ENCODE results near the gene PLXNC1.

The PLXNC1 gene

GRCh38 chr12:94266796-94267536 is 118.6 kb downstream of the PLXNC1 start:
- DNase-seq (ENCODE audit: low spot score), result no peak

GRCh38 chr12:94267537-94267872 is 119.1 kb downstream of the PLXNC1 start:
- DNase-seq (ENCODE audit: low spot score), result no peak

DNA sequence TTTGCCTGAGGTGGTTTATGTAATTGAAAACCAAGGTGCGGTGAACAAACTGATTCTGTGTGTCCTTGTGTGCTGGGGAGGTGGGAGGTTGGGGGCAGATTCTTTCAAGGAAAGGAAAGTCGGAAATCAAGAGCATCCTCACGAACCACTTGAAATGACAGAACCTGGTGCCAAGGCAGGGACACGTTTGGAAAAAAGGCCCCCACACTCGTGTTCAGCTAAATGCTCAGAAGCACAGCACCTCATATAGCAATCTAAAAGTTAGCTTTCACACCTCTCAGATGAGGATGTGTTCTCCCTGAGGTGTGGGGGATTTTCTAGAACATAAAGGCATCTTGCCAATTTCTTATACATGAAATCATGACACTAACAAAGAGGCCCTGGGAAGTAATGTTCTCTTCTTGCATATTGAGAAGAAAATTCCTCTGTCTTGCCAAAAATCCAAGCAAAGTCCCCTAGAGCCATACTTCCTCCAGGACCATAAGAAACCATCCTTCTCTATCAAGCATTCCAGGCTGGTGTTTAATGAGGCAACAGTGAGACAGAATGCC is 119.6 kb downstream of the PLXNC1 start:
- no peak for DNase-seq (ENCODE audit: low spot score)

GRCh38 chr12:94269316-94269999 is 121.1 kb downstream of the PLXNC1 start:
- DNase-seq (ENCODE audit: low spot score), result no peak

- no peak for DNase-seq (ENCODE audit: low spot score)
These were observed 123.0 kb downstream of the PLXNC1 start for GRCh38 chr12:94271351-94271750.

DNA sequence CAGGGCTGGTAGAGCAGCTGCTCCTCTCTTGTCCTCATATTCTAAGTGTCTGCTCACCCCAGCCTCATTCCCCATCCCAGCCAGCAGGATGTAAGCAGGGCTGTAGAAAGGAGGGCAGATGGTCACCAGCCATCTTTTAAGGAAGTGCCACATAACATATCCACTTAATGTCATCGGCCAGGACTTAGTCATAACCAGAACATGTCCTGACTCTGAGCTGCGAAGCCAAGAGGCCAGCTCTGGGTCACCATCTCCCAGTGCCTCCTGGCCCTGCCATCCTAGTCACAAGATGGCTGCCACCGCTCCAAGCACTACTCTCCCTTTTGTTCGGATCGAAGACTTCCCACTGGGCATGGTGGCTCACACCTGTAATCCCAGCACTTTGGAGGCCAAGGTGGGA is 123.9 kb downstream of the PLXNC1 start:
- no peak for DNase-seq (ENCODE audit: low spot score)

DNA sequence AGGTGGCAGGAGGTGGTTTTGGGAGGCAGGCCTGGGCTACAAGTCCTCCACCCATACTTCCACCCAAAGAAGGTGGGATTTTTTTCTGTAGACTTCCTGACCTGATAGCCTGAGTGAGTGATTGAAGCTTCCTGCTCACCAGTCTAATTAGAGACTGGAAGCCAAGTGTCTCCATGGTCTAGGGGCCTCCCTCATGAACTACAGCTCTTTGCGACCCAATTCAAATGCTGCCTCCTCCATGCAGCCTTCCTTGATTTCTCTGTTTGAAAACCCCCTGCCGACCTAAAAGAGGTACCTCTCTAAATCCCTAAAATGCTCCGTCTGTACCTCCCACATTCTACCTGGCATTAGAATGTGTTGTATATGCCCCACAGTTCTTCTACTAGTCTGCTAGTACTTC is 124.9 kb downstream of the PLXNC1 start:
- no peak for DNase-seq (ENCODE audit: low spot score)

- no peak for DNase-seq (ENCODE audit: low spot score)
These were observed 128.3 kb downstream of the PLXNC1 start for GRCh38 chr12:94276725-94277124.

- DNase-seq (ENCODE audit: low spot score), result no peak
These were observed 129.1 kb downstream of the PLXNC1 start for GRCh38 chr12:94277426-94278000.

DNA sequence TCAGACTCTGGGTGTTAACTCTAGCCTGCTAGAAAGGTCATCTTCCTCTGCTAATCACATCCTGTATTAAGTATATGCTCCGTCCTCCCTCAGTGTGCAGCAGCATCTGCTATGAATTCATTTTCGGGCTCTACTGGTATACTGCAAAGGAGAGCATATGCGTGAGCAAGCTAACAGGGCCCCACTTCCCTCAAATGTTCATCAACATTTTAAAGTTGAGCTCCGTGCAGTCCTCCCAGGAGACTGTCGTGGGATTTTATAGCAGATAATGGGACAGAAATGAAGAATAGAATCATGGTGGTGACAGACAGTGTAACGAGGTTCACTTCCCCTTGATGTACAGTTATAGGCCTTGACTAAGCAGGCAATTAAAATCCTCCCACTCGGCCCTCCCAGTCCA is 131.7 kb downstream of the PLXNC1 start:
- no peak for DNase-seq (ENCODE audit: low spot score)

DNA sequence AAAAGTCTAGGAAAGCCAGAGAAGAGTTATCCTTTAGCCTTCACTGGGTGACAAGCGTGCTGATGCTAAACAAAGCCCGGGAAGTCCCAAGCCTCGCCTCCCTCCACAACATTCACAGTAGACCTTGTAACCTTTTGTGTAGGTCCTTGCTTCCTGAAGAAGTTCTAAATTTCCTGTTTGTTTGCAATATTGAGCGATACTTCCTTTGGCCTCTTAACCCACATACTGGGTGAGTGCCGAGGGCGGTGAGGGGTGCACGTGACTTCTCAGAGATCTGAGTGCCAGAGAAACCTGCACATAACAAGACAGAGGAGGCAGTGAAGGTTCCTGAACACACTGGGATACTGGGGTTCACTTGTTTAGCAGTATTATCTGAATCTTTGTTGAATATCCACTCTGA is 134.3 kb downstream of the PLXNC1 start:
- DNase-seq (ENCODE audit: low spot score), result peak; percentile 49

DNA sequence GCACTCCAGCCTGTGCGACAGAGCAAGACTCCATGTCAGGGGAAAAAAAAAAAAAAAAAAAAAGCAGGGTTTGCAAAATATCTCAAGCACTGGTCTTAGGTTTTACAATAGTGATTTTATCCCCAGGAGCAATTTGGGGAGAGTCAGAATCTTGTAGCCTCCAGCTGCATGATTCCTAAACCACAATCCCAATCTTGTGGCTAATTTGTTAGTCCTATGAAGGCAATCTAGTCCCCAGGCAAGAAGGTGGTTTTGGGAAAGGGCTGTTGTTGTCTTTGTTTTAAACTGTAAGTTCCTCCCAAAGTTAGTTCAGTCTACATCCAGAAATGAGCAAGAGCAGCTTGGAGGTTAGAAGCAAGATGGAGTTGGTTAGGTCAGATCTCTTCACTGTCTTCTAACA is 135.7 kb downstream of the PLXNC1 start:
- no peak for DNase-seq (ENCODE audit: low spot score)

- no peak for DNase-seq (ENCODE audit: low spot score)
These were observed 136.5 kb downstream of the PLXNC1 start for GRCh38 chr12:94284859-94285258.

DNA sequence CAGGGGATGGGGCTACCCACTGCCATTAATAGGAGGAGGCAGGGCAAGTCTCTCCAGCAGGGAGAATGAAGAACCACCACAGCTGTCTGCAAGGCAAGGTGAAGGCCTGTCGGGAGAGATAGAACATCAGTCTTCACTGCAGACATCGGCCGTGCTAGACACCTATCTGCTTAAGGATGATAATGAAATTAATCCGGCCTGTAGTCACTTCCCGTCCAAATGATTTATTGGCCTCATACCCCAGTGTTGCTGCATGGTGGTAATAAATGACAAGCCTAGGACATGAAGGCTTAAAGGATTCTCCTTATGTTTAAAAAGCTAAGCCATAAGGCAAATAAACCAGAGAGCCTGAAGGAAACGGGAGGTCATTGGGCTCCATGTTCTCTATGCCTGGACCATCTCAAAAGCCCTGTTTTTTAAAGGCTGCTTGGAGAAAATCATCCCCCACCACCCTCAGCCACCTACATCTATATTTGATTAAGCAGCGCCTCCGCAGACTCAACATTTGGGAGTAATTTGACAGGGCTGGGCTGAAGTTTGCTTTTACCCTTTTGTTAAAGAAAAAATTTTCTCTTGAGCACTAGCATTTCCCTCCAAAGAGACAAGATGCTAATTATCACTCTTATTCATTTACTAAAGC is 137.7 kb downstream of the PLXNC1 start:
- DNase-seq (ENCODE audit: low spot score), result no peak

- no peak for DNase-seq (ENCODE audit: low spot score)
These were observed 138.3 kb downstream of the PLXNC1 start for GRCh38 chr12:94286583-94287244.

- DNase-seq (ENCODE audit: low spot score), result no peak
These were observed 138.9 kb downstream of the PLXNC1 start for GRCh38 chr12:94287245-94287628.

DNA sequence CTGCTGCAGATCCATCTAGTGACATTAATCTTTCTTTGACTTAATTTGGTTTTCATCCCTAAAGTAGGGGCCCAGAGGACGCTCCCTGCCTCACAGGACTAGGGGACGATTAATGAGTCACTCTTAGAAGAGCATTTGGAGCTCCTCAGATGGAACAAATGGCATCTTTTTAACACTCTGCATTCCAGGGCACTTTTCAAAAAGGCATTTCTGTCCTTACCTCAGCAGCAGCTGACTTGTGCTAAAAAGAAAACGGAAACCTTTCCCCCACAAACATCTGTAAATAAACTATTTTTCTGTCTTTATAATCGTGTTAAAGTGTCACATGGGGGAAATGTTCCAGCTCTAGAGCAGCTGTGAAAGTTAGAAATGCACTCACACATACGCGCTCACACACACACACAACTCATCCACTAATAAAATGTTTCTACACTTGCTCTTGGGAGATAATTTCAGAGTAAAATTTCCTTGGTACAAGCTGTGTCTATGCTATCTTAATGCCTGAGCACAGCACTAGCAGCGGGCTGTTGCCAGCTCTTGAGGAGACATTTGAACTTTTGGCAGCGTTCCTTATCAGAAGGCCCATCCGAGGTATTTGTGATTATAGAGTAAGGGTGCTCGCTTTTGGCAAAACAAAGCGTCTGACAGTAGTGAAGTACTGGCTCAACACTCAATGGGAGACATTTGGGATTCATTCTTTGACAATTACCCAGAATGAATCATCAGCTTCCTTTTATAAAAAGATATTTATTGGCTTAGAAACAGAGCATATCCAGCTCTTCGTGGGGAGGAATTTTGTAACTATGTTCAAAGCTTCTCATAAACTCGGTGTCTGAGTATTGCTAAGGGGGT is 141.3 kb downstream of the PLXNC1 start:
- no peak for DNase-seq (ENCODE audit: low spot score)

GRCh38 chr12:94290353-94290752 is 142.0 kb downstream of the PLXNC1 start:
- no peak for DNase-seq (ENCODE audit: low spot score)

- no peak for DNase-seq (ENCODE audit: low spot score)
These were observed 148.8 kb downstream of the PLXNC1 start for GRCh38 chr12:94297096-94297699.

DNA sequence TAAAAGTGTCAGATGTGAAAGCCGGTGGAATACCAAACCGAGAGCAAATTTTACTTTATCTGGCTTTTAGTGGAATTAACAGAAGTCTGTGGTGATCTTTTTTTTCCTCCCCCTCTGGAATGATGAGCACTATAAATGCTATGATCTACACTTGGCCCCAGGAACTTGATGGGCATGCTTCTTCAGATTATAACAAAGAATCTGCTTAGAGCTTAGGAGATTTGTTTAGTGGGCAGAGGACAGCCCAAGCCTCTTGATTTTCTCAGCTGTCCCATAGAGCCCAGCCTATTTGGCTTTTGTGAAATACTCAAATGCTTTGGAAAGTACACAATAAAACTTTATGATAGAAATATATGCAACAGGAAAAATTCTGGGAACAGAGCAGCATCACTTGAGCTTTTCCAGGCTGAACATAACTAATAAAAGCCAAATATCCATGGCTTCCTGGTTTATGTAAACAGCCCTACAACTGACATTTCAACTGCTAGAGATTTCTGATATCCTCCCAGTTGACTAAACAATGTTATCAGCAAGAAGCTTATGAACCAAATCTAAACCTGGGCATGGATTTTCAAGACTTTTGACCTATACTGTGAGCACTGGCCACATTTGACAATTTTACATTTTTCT is 149.6 kb downstream of the PLXNC1 start:
- DNase-seq (ENCODE audit: low spot score), result no peak

Data from CD4-positive, alpha-beta T cell treated with Interleukin-15 for 4 hours (primary cell).